ENCODE measurements around the gene WFDC2. TPM values are rescaled to one million over a fixed set of nuclear protein-coding genes. Genes with fewer than 3 reads are reported as not detected.

Gene WFDC2
- total and polyA plus RNA-seq, 2 donors (not counting 3 experiments of a cell fraction or from before 2014, with no cell fraction given): not detected

- Histone ChIP-seq H3K4me1 (ENCODE audit: control insufficient read depth, extremely low read depth, insufficient read depth, low read length) (no peaks in the 10 kb centered on the region), H3K79me2 (ENCODE audit: control insufficient read depth, insufficient read depth, low read length) (no peaks in the 10 kb centered on the region), H2AFZ (ENCODE audit: low read depth, low read length) (no peak overlapping the region), H3K36me3 (ENCODE audit: control insufficient read depth in 2 of 2, extremely low read depth in 1 of 2, insufficient read depth in 2 of 2, low read length in 2 of 2) (no peaks in the 10 kb centered on the region), H3K4me3 (replicated peaks in 1 of 3; ENCODE audit: insufficient read depth in 1 of 3, low read depth in 1 of 3, low read length in 3 of 3) (no peak overlapping the region), H4K20me1 (replicated peaks; ENCODE audit: control insufficient read depth, extremely low read depth, insufficient read depth, low read length) (no peaks in the 10 kb centered on the region), H3K4me2 (ENCODE audit: insufficient read depth, low read length) (no peak overlapping the region), H3K9me3 (replicated peaks; ENCODE audit: control insufficient read depth, insufficient read depth, low read length) (no peaks in the 10 kb centered on the region), H3K27ac (ENCODE audit: insufficient read depth, low read depth, low read length) (no peak overlapping the region), H3K9ac (replicated peaks; ENCODE audit: extremely low read depth, insufficient read depth, low read length) (no peak overlapping the region), H3K9me1 (replicated peaks; ENCODE audit: control insufficient read depth, extremely low read depth, insufficient read depth, low read length) (no peaks in the 10 kb centered on the region), H3K27me3 (ENCODE audit: control insufficient read depth in 2 of 2, insufficient read depth in 2 of 2, low read length in 2 of 2) (peaks cover 3 to 8% of the 10 kb centered on the region in 2 experiments)
- TF ChIP-seq POLR2A (IDR thresholded peaks at IDR 0.05; ENCODE audit: low read depth, low read length): no peak
- no peak for TF ChIP-seq JUN (IDR thresholded peaks at IDR 0.05; ENCODE audit: borderline replicate concordance, insufficient read depth, insufficient read length, low read depth)
- TF ChIP-seq FOS (IDR thresholded peaks at IDR 0.05; ENCODE audit: borderline replicate concordance, insufficient read depth, low read length): no peak
- TF ChIP-seq MYC (IDR thresholded peaks at IDR 0.05; ENCODE audit: low read depth, low read length): no peak
- TF ChIP-seq MAX (IDR thresholded peaks at IDR 0.05; ENCODE audit: insufficient read depth, insufficient read length): no peak
- no peak for TF ChIP-seq GATA2 (IDR thresholded peaks at IDR 0.05; ENCODE audit: insufficient read depth, insufficient read length, low read depth, low read length)
- no peak for TF ChIP-seq EZH2 (IDR thresholded peaks at IDR 0.05; ENCODE audit: borderline replicate concordance, low read depth, low read length, severe bottlenecking)
- no peak for TF ChIP-seq POLR2AphosphoS5 (IDR thresholded peaks at IDR 0.05; ENCODE audit: insufficient read depth, low read depth, low read length)
- TF ChIP-seq CTCF (IDR thresholded peaks at IDR 0.05; ENCODE audit: extremely low read depth in 1 of 2, insufficient read depth in 1 of 2, low read depth in 1 of 2, low read length in 2 of 2): no peak
- FAIRE-seq: no peak
- dilution Hi-C loops (cut with MboI; ENCODE audit: extremely low pct_ligation_motif_present, low sequenced_read_pairs): no loop called here
- intact Hi-C loops (cut with micrococcal nuclease): no loop called here
- no peak for DNase-seq (ENCODE audit: low read depth, low spot score)
- ChIA-PET CTCF (interaction anchor here (1.1 kb wide), 1 partner anchor 25 kb away, joined by 3 read pairs; no protein-coding TSS in a partner anchor), POLR2A (no interaction called here)
- no TSS peak for BruUV-seq (replicated peaks)
Observed at GRCh38 chr20:45484676-45485075, 15.1 kb downstream of the WFDC2 start.

Data from endothelial cell of umbilical vein (primary cell).